H4 (cell line): Measurements from ENCODE around the gene GON4L. TPM values are rescaled to one million over a fixed set of nuclear protein-coding genes. Genes with fewer than 3 reads are reported as not detected.
"Not testable (repeated sequence)": the region's sequence is repeated elsewhere in the genome, so short reads cannot be mapped to it uniquely, and the experiment has no call there.

Source experiments
- DNase-seq: peaks from one replicate; pipeline ENCODE4 v3.0.0-alpha.2; 2015; ENCODE audit warnings: low spot score
- total RNA-seq: library from RNA; depleted of rRNA; stranded (reverse); fragments of >200 nt; shearing (Covaris generic); gene quantifications from 2 replicates; pipeline ENCODE4 v1.2.3, GENCODE V29; 2014

The GON4L gene
- total RNA-seq, 1 experiment from 2014 or later: 11.0 TPM

- no peak for DNase-seq
Measured at GRCh38 chr1:155871390-155871789, 14.4 kb upstream of the GON4L start.

GRCh38 chr1:155867766-155868165, 10.8 kb upstream of the GON4L start:
- no peak for DNase-seq

- DNase-seq: no peak
Measured at GRCh38 chr1:155864393-155864792, 7.4 kb upstream of the GON4L start.

GRCh38 chr1:155861896-155862295, 4.9 kb upstream of the GON4L start:
- no peak for DNase-seq

GRCh38 chr1:155860970-155861510, 4.0 kb upstream of the GON4L start:
- DNase-seq: no peak

GRCh38 chr1:155859881-155860871, 3.2 kb upstream of the GON4L start:
- DNase-seq: peak; percentile 29

GRCh38 chr1:155859234-155859829, 2.3 kb upstream of the GON4L start, which contains the start of gene SYT11:
Gene SYT11 (plus strand): TSS chr1:155859567. CDS start chr1:155859762, 195 bp downstream.
- peak; percentile 93 for DNase-seq

GRCh38 chr1:155858800-155859233, 1.8 kb upstream of the GON4L start:
- DNase-seq: peak; percentile 23

GRCh38 chr1:155856257-155856974, 598 bp downstream of the GON4L start:
- no peak for DNase-seq

GRCh38 chr1:155850345-155850744, 6.7 kb downstream of the GON4L start:
- no peak for DNase-seq

- DNase-seq: no peak
Measured at GRCh38 chr1:155847823-155848529, 9.0 kb downstream of the GON4L start.

- no peak for DNase-seq
Measured at GRCh38 chr1:155844860-155845421, 12.1 kb downstream of the GON4L start.

- no peak for DNase-seq
Measured at GRCh38 chr1:155840386-155840785, 16.6 kb downstream of the GON4L start.

- DNase-seq: no peak
Measured at GRCh38 chr1:155835548-155835947, 21.5 kb downstream of the GON4L start.

GRCh38 chr1:155834927-155835399, 22.1 kb downstream of the GON4L start:
- not testable (repeated sequence) for DNase-seq

GRCh38 chr1:155834296-155834926, 22.6 kb downstream of the GON4L start:
- peak; percentile 10 for DNase-seq

- DNase-seq: no peak
Measured at GRCh38 chr1:155833665-155834295, 23.2 kb downstream of the GON4L start.

GRCh38 chr1:155831279-155831976, 25.6 kb downstream of the GON4L start:
- no peak for DNase-seq

- DNase-seq: no peak
Measured at GRCh38 chr1:155827450-155827849, 29.6 kb downstream of the GON4L start.
